Measurements from ENCODE around the gene ADPRHL1. TPM values are rescaled to one million over a fixed set of nuclear protein-coding genes. Genes with fewer than 3 reads are reported as not detected.

Gene ADPRHL1
- total RNA-seq, 2 experiments from 2014 or later, result 0.96 to 1.3 TPM

DNA sequence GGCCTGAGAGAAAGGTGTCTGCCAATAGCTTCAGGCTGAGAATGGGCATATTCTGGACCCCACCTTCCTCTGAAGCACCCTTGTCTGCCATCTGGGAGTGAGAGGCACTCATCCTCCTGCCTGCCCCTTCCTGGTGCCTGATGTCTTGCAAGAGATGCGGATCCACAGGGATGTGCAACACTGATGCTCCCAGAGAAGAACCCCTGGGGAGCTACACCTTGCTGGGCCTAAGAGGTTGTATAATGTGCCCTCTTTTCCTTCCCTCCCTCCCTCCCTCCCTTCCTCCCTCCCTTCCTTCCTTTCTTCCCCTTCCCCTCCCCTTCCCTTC lies 34.6 kb downstream of the ADPRHL1 start:
- Mint-ChIP-seq H3K27ac (no peak overlapping the region), H3K36me3 (no peaks in the 10 kb centered on the region), H3K27me3 (no peaks in the 10 kb centered on the region), H3K4me1 (no peaks in the 10 kb centered on the region), H3K4me3 (no peak overlapping the region), H3K9me3 (ENCODE audit: low read depth) (no peaks in the 10 kb centered on the region)
- DNase-seq (no peak), ATAC-seq (no peak)
- CTCF ChIA-PET, result interaction anchor here (1.4 kb wide), 1 partner anchor 320 kb away, joined by 4 read pairs; no protein-coding TSS in a partner anchor

DNA sequence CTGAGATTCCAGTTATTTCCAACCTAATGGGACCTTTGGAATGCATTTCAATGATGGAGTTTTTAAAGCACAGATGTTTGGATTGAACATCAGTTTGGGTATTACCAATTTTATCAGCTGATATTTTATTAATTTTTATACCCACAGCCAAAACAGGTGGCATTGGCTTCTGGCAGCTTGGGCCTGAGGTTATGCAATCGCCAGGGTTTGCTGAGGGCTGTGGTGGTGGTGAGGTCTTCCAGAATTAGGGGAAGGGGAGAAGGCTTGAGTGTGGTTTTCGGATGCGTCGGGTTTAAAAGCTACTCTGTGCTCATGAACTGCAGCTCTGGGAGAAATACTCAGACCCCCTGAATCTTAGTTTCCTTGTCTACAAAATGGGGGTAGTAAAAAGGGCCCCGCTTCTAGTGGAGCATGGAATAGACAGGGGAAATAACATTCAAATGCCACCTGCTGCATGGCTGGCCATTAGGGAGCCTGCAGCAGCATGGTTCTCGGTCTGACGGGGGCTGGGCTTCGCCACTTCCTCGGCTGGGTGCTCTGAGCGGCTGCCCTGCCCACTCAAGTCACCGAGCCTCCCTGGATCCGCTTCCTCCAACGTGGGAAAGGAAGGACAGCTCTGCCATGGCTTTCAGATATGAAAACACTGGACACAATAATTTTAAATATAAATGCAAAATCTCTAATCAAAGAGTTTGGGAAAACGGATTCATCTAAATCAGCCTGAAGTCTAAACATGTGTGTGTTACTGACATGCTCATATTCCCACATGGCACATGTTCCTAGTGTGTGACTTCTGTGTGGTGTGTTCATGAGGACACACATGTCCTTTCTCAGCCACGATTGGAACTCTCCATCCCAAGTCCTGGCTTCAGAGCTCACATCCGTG lies 35.2 kb downstream of the ADPRHL1 start:
- no peak for DNase-seq
- CTCF ChIA-PET, result interaction anchor here (1.4 kb wide), 1 partner anchor 319 kb away, joined by 4 read pairs; no protein-coding TSS in a partner anchor
- no peak overlapping the region for H3K4me3 Mint-ChIP-seq
- no peak for ATAC-seq
- H3K4me1 Mint-ChIP-seq, result no peaks in the 10 kb centered on the region
- H3K27me3 Mint-ChIP-seq, result no peaks in the 10 kb centered on the region
- H3K36me3 Mint-ChIP-seq, result peaks cover 1% of the 10 kb centered on the region
- H3K27ac Mint-ChIP-seq, result no peak overlapping the region
- H3K9me3 Mint-ChIP-seq (ENCODE audit: low read depth), result no peaks in the 10 kb centered on the region

- ATAC-seq (no peak), DNase-seq (no peak)
- CTCF ChIA-PET, result no interaction called here
- H3K9me3 Mint-ChIP-seq (ENCODE audit: low read depth), result no peaks in the 10 kb centered on the region
- H3K4me1 Mint-ChIP-seq, result no peaks in the 10 kb centered on the region
- H3K4me3 Mint-ChIP-seq, result no peak overlapping the region
- H3K27ac Mint-ChIP-seq, result no peak overlapping the region
- H3K36me3 Mint-ChIP-seq, result peaks cover 2% of the 10 kb centered on the region
- H3K27me3 Mint-ChIP-seq, result no peaks in the 10 kb centered on the region
These were observed 36.1 kb downstream of the ADPRHL1 start for GRCh38 chr13:113417008-113417751.

- Mint-ChIP-seq H3K27ac (no peak overlapping the region), H3K4me1 (no peaks in the 10 kb centered on the region), H3K36me3 (peaks cover 2% of the 10 kb centered on the region), H3K27me3 (no peaks in the 10 kb centered on the region), H3K9me3 (ENCODE audit: low read depth) (no peaks in the 10 kb centered on the region), H3K4me3 (no peak overlapping the region)
- no peak for DNase-seq
- ATAC-seq, result no peak
- CTCF ChIA-PET, result no interaction called here
These were observed 37.5 kb downstream of the ADPRHL1 start for GRCh38 chr13:113415825-113416224.

- H3K36me3 Mint-ChIP-seq, result peaks cover 2% of the 10 kb centered on the region
- ATAC-seq, result no peak
- H3K4me1 Mint-ChIP-seq, result no peaks in the 10 kb centered on the region
- no peaks in the 10 kb centered on the region for H3K27me3 Mint-ChIP-seq
- H3K4me3 Mint-ChIP-seq, result no peak overlapping the region
- CTCF ChIA-PET, result no interaction called here
- H3K9me3 Mint-ChIP-seq (ENCODE audit: low read depth), result no peaks in the 10 kb centered on the region
- no peak overlapping the region for H3K27ac Mint-ChIP-seq
- no peak for DNase-seq
These were observed 38.3 kb downstream of the ADPRHL1 start for GRCh38 chr13:113415032-113415431.

DNA sequence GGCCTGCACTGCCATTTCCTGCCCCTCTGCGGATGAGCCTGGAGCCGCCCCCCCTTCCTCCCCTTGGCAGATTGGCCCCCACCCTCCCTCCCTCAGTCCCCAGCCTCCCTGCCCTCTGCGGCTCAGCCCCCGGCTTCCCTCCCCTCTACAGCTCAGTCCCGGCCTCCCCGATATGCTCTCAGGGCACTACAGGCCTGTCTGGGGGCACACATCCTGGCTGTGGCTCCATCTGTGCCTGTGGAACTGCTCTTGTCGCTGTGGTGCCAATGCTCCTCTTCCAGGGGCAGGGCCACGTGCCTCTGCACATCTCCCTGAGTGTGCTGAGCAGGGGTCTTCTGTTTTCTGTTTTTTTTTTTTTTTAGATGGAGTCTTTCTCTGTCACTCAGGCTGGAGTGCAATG lies 39.0 kb downstream of the ADPRHL1 start:
- CTCF ChIA-PET, result no interaction called here
- H3K36me3 Mint-ChIP-seq, result peaks cover 2% of the 10 kb centered on the region
- H3K27ac Mint-ChIP-seq, result no peak overlapping the region
- H3K4me1 Mint-ChIP-seq, result no peaks in the 10 kb centered on the region
- ATAC-seq (no peak), DNase-seq (no peak)
- no peaks in the 10 kb centered on the region for H3K27me3 Mint-ChIP-seq
- H3K4me3 Mint-ChIP-seq, result no peak overlapping the region
- H3K9me3 Mint-ChIP-seq (ENCODE audit: low read depth), result no peaks in the 10 kb centered on the region

GRCh38 chr13:113413898-113414282 lies 39.4 kb downstream of the ADPRHL1 start:
- ATAC-seq (no peak), DNase-seq (no peak)
- H3K27ac Mint-ChIP-seq, result no peak overlapping the region
- H3K4me1 Mint-ChIP-seq, result no peaks in the 10 kb centered on the region
- H3K4me3 Mint-ChIP-seq, result no peak overlapping the region
- H3K9me3 Mint-ChIP-seq (ENCODE audit: low read depth), result no peaks in the 10 kb centered on the region
- peaks cover 2% of the 10 kb centered on the region for H3K36me3 Mint-ChIP-seq
- CTCF ChIA-PET, result no interaction called here
- peaks cover 2% of the 10 kb centered on the region for H3K27me3 Mint-ChIP-seq

DNA sequence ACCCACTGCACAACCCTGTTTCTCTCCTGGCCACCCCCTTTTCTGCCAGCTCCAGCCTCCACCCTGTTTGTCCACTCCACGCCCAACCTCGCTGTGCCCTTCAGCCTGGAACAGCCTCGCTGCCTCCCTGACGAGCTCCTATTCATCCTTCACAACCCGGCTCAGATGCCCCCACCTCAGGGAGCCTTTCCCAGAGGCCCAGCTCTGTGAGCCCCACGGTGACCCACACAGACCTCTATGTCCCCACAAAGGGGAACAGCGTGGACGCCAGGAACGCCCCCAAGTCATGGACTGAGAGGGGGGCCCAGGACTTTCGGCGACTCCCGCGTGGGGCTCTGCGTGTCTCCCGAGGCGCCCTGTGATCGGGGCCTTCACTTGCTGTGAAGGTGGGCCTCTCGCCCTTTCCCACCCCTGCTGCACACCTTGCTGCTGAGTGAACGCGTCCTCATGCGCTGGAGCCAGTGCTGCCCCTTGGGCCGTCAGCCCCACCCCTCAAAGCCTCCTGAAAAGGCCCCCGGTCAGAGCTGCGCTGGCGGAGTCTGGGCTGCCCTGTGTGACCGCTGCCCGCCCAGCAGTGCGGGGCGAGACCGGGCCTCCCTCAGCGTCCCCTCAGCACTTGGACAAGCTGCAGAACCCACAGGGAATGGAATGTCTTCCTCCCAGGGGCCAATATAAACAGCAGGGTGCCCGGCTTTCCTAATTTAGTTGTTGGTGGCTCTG lies 40.0 kb downstream of the ADPRHL1 start:
- peaks cover 2% of the 10 kb centered on the region for H3K36me3 Mint-ChIP-seq
- H3K27ac Mint-ChIP-seq, result no peak overlapping the region
- H3K9me3 Mint-ChIP-seq (ENCODE audit: low read depth), result no peaks in the 10 kb centered on the region
- no peaks in the 10 kb centered on the region for H3K4me1 Mint-ChIP-seq
- no peak for DNase-seq
- H3K4me3 Mint-ChIP-seq, result no peak overlapping the region
- no peak for ATAC-seq
- CTCF ChIA-PET, result no interaction called here
- H3K27me3 Mint-ChIP-seq, result peaks cover 4% of the 10 kb centered on the region

GRCh38 chr13:113412440-113412839 lies 40.8 kb downstream of the ADPRHL1 start:
- Mint-ChIP-seq H3K4me3 (no peak overlapping the region), H3K36me3 (peaks cover 2% of the 10 kb centered on the region), H3K27me3 (peaks cover 4% of the 10 kb centered on the region), H3K27ac (no peak overlapping the region), H3K4me1 (no peaks in the 10 kb centered on the region), H3K9me3 (ENCODE audit: low read depth) (no peaks in the 10 kb centered on the region)
- DNase-seq (no peak), ATAC-seq (no peak)
- CTCF ChIA-PET, result no interaction called here

DNA sequence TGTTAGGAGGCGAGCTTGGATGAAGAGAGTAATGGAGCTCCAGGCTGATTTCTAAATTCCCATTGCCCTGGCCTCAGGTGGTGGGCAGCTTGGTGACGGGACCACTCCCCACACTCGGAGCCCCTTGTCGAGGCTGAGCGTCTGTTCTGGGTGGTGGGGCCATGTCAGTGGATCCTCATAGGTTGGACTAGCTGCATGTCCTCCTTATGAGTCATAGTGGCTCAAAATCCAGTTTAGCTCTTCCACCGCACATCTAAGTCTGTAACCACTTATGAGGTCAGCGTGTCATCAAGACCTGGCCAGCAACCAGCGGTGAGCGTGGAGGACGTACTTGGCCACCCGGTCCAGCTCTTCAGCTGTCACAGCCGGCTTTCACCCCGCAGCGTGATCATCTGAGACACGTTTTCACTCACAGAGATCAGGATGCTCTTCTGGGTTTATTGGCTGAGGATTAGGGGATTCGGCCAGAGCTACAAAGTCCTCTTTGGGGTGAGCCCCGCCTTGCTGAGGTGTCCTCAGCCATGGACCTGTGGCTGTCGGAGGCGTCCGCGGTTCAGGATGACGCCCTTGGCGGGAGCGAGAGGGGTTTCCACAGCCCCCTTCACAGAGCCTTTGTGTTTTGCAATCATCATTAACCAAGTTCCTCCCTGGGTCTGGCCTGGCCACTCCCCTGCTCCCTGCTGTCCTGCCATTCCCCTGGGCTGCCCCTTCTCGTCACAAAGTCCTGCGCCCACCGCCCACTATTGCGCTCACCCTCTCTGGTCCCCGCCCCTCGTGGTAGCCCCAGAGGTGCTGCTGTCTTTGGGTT lies 41.9 kb downstream of the ADPRHL1 start:
- ATAC-seq, result no peak

GRCh38 chr13:113410472-113411201 lies 42.7 kb downstream of the ADPRHL1 start:
- ATAC-seq (no peak), DNase-seq (no peak)
- no peak overlapping the region for H3K27ac Mint-ChIP-seq
- H3K4me3 Mint-ChIP-seq, result no peak overlapping the region
- peaks cover 4% of the 10 kb centered on the region for H3K27me3 Mint-ChIP-seq
- H3K4me1 Mint-ChIP-seq, result no peaks in the 10 kb centered on the region
- CTCF ChIA-PET, result interaction anchor here (0.8 kb wide), 1 partner anchor 16 kb away, joined by 5 read pairs; no protein-coding TSS in a partner anchor
- no peaks in the 10 kb centered on the region for H3K9me3 Mint-ChIP-seq (ENCODE audit: low read depth)
- peaks cover 2% of the 10 kb centered on the region for H3K36me3 Mint-ChIP-seq

More for the DNA sequence above, 41.9 kb downstream of the ADPRHL1 start:
- no peaks in the 10 kb centered on the region for H3K4me1 Mint-ChIP-seq
- H3K36me3 Mint-ChIP-seq, result peaks cover 2% of the 10 kb centered on the region
- no peak for DNase-seq
- no peaks in the 10 kb centered on the region for H3K9me3 Mint-ChIP-seq (ENCODE audit: low read depth)
- H3K27me3 Mint-ChIP-seq, result peaks cover 4% of the 10 kb centered on the region
- no peak overlapping the region for H3K27ac Mint-ChIP-seq
- H3K4me3 Mint-ChIP-seq, result no peak overlapping the region
- CTCF ChIA-PET, result interaction anchor here (0.8 kb wide), 1 partner anchor 17 kb away, joined by 5 read pairs; no protein-coding TSS in a partner anchor

DNA sequence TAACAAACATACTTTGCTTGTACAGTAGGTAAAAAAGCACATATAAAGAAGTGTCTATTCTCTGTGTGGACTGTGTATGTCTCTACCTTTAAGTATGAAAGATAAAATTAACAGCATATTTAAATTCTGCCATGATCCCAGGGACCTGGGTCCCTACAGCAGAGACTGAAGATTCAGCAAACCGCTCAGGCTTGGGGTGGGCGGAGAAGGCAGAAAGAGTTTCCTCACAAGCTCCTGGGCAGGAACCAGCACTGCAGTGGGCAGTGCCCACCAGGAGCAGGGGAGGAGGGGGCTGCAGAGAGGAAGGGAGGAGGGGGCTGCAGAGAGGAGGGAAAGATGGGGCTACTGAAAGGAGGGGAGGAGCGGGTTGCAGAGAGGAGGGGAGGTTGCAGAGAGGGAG lies 44.7 kb downstream of the ADPRHL1 start:
- Mint-ChIP-seq H3K36me3 (peaks cover 2% of the 10 kb centered on the region), H3K27ac (no peak overlapping the region), H3K9me3 (ENCODE audit: low read depth) (no peaks in the 10 kb centered on the region), H3K4me3 (no peak overlapping the region), H3K27me3 (peaks cover 4% of the 10 kb centered on the region), H3K4me1 (no peaks in the 10 kb centered on the region)
- CTCF ChIA-PET, result no interaction called here
- no peak for ATAC-seq
- DNase-seq, result no peak

Measured in activated CD8-positive, alpha-beta memory T cell treated with anti-CD3 and anti-CD28 coated beads, Interleukin-2, amount 10 ng/mL, durations not matched to agents 7 days and 5 days (primary cell).